ENCODE data around the gene CDKL5.

GRCh38 chrX:18410038-18410437 is 15.4 kb upstream of the CDKL5 start:
- TF ChIP-seq CTCF (IDR thresholded peaks at IDR 0.05) = peak in 5 of 6 experiments; percentile 23 to 53 (median 39)
- TF ChIP-seq POLR2A (IDR thresholded peaks at IDR 0.05) = no peak

Data from adrenal gland (tissue), 5 donors.